DND-41 (cell line): ENCODE results near the gene YTHDC1.

ENCODE experiments used
- CTCF ChIP-seq: IDR thresholded peaks from 2 replicates; pipeline ENCODE4 v1.5.1; 2012; ENCODE audit warnings: borderline replicate concordance, low read length, moderate library complexity, mild to moderate bottlenecking; ENCODE audit not compliant: poor library complexity, severe bottlenecking; ENCODE audit errors: extremely low read depth
- EZH2 ChIP-seq: IDR thresholded peaks from 3 replicates; pipeline ENCODE4 v1.6.1; 2012; ENCODE audit warnings: borderline replicate concordance, low read depth, mild to moderate bottlenecking, moderate library complexity, low read length, inconsistent platforms; ENCODE audit not compliant: severe bottlenecking

DNA sequence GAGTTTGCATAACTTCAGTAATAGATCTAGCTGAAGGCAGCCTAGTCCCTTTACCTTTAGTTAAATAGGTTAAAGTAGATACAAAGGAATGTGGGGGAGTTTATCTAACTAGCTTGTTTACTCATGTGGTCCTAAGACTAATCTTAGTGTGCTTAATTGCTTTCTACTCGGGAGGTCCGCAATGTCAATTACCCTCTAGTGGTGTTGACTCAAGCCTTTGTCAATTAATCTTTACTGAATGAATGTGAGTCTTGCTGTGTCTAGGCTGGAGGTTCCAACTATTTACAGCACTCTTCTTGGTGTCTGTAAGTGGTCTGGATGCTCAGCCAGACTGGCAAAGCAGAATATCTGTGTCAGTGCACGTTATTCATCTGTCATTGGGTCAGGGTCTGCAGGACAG lies 17.9 kb upstream of the YTHDC1 start:
- no peak for TF ChIP-seq CTCF
- TF ChIP-seq EZH2, result no peak
